ENCODE measurements around the gene LRRC23.
"Not testable (repeated sequence)": the region's sequence is repeated elsewhere in the genome, so short reads cannot be mapped to it uniquely, and the experiment has no call there.

DNA sequence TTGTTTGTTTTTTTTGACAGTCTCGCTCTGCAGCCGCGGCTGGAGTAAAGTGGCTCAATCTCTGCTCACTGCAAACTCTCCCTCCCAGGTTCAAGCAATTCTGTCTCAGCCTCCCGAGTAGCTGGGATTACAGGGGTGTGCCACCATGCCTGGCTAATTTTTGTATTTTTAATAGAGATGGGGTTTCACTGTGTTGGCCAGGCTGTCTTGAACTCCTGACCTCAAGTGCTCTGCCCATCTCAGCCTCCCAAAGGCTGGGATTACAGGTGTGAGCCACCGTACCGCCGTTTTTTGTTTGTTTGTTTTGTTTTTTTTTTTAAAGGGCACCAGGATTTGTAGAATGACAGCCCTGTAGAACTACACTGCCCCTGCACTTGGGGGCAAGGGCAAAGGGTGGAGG is 15.8 kb upstream of the LRRC23 start:
- TF ChIP-seq, protein P1, sequence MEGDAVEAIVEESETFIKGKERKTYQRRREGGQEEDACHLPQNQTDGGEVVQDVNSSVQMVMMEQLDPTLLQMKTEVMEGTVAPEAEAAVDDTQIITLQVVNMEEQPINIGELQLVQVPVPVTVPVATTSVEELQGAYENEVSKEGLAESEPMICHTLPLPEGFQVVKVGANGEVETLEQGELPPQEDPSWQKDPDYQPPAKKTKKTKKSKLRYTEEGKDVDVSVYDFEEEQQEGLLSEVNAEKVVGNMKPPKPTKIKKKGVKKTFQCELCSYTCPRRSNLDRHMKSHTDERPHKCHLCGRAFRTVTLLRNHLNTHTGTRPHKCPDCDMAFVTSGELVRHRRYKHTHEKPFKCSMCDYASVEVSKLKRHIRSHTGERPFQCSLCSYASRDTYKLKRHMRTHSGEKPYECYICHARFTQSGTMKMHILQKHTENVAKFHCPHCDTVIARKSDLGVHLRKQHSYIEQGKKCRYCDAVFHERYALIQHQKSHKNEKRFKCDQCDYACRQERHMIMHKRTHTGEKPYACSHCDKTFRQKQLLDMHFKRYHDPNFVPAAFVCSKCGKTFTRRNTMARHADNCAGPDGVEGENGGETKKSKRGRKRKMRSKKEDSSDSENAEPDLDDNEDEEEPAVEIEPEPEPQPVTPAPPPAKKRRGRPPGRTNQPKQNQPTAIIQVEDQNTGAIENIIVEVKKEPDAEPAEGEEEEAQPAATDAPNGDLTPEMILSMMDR (conservative IDR thresholded peaks at IDR 0.05 in 1 of 2, IDR thresholded peaks at IDR 0.05 in 1 of 2; ENCODE audit: low read depth in 1 of 2, low read length in 2 of 2) = not testable (repeated sequence)
- TF ChIP-seq EZH2 (IDR thresholded peaks at IDR 0.05; ENCODE audit: low read length, missing control alignments) = not testable (repeated sequence)

All from fibroblast of lung (primary cell).